ENCODE measurements around the gene WASHC2A.
"Not testable (repeated sequence)": the region's sequence is repeated elsewhere in the genome, so short reads cannot be mapped to it uniquely, and the experiment has no call there.

Gene WASHC2A

DNA sequence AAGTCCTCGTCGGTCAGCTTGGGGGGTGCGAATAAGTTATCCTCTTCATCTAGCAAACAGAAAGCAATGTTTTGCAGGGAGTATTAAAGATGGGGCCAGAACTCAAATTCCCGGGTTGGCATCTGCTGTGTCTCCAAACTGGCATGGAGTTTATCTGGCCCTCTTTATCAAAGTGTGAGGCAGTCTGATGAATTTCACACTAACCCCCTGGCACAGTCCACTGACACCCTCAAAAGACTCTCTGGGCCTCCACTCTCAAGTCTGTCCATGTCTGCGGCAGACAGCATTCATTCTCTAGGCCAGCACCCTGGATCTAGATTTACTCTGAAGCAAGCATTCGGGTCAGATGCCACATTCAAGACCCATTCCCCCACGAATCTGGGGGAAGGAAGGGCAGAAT lies 6.2 kb upstream of the WASHC2A start:
- DNase-seq (ENCODE audit: low spot score), result not testable (repeated sequence)

DNA sequence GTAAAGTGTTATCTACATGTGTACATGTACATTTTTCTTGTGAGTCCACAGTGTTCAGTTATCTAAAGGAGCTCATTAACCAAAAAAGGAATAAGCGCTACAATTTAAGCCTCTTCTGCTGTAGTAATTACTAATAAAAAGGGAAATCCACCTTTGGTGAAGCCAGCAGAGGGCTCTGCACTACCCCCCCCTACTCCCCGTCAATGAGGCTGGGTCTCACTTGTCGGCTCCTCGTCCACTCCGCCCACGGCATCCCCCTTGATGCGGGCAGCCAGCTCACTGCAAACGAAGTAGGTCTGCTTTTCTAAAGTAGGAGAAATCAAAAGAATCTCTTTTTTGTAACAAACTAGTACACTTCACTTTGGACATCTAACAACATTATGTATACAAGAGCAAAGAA lies 4.7 kb upstream of the WASHC2A start:
- no peak for DNase-seq (ENCODE audit: low spot score)

DNA sequence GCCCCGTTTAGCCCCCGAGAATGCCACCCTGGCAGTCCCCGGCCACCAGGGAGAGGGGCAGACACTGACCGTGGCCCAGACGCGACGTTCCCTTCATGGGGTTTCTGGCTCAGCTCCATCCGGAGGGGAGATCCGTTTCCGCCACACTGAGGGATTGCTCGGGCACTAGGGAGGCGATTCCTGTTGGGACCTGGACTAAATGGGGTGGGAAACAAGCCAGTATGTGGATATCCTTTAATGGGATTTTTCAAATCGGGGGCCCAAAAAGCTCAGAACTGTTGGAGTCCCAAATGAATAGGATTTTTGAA lies 552 bp downstream of the WASHC2A start:
- not testable (repeated sequence) for DNase-seq (ENCODE audit: low spot score)

DNA sequence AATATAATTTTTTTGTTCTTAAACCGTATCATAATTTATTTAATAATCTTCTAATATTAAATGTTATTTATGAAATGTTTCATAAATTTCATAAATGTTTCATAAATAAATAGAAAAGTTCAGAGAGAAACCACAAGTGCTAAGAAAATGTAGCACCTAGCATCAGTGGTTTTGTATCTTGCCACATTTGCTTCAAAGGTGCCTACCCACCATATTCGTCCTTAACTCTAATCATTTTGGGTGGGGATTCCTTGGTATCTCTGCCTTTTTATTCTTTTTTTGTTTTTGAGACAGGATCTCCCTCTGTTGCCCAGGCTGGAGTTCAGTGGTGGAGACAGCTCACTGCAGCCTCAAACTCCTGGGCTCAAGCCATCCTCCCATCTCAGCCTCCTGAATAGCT lies 7.4 kb downstream of the WASHC2A start:
- not testable (repeated sequence) for DNase-seq (ENCODE audit: low spot score)

DNA sequence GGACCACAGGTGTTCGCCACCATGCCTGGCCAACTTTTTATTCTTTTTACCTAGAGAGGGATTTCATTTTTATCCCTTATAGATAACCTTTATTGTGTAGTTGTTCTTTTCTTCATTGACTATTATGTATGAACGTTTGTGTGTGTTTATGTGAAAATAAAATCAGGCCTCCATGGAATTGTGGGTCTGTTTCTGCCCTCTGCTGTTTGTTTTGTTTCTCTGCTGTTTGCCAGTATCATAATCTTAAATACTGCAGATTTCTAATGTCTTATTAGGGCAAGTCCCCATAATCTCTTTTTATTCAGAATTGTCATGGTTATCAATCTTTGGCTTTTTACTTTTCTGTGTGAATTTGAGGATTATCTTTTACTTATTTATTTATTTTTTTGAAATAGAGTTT lies 7.8 kb downstream of the WASHC2A start:
- DNase-seq (ENCODE audit: low spot score), result not testable (repeated sequence)

DNA sequence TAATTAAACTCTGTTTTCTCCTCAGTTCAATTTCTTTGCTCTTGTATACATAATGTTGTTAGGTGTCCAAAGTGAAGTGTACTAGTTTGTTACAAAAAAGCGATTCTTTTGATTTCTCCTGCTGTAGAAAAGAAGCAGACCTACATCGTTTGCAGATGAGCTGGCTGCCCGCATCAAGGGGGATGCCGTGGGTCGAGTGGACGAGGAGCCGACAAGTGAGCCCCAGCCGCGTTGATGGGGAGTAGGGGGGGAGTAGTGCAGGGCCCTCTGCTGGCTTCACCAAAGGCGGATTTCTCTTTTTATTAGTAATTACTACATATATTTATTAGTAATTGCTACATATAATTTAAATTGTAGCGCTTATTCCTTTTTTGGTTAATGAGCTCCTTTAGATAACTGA lies 23.6 kb downstream of the WASHC2A start:
- DNase-seq (ENCODE audit: low spot score), result not testable (repeated sequence)

DNA sequence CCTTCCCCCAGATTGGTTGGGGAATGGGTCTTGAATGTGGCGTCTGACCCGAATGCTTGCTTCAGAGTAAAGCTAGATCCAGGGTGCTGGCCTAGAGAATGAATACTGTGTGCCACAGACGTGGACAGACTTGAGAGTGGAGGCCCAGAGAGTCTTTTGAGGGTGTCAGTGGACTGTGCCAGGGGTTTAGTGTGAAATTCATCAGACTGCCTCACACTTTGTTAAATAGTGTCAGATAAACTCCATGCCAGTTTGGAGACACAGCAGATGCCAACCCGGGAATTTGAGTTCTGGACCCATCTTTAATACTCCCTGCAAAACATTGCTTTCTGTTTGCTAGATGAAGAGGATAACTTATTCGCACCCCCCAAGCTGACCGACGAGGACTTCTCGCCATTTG lies 25.2 kb downstream of the WASHC2A start:
- DNase-seq (ENCODE audit: low spot score), result not testable (repeated sequence)

DNA sequence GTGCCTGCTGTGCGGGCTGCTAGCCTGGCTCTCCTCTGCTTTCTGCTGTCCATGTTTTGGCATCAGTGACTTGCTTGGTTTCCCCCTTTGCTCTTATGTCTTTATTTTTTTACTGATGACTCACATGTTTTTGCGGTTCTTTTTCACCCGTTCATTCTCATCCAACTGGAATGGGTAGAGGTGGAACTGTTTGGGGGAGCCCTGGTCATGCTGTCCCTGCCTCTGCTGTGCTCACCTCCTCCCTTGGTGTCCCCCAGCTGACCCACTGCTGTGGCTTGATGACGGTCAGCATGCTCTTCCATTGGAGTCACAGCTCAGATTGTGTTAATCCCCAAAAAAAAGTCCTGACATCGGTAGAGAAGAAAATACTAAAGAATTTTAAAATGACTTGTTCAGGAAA lies 26.9 kb downstream of the WASHC2A start:
- DNase-seq (ENCODE audit: low spot score), result not testable (repeated sequence)

DNA sequence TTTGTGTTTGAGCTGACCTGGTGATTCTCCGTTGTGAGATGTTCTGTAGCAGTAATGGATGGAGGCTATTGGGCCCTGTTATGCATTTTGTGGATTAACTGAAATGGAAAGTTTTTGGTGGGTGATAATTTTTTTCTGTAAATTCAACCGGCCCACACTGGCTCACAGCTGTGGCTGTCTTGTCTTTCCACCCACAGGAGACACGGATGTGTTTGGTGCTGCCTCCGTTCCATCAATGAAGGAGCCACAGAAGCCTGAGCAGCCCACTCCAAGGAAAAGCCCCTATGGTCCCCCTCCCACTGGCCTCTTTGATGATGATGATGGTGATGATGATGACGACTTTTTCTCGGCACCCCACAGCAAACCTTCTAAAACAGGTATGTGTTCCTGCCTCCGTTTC lies 27.6 kb downstream of the WASHC2A start:
- DNase-seq (ENCODE audit: low spot score), result not testable (repeated sequence)

DNA sequence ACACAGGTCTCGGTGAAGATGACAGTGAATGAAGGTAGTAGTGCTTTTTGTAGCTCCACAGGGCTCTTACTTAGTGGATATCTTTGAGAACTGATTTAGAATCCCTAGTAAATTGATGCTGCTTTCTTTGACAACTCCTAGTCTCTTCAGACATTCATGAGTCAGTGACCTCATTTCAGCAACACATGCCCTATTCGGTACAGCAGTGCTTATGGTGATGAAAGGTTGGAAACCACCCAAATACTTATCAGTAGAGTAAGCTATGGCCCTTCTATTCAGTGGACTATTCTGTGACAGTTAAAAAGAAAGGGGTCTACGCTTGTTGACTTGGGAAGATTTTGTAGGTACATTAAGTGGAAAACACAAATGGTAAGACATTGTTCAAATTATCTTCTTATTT lies 29.0 kb downstream of the WASHC2A start:
- DNase-seq (ENCODE audit: low spot score), result not testable (repeated sequence)

DNA sequence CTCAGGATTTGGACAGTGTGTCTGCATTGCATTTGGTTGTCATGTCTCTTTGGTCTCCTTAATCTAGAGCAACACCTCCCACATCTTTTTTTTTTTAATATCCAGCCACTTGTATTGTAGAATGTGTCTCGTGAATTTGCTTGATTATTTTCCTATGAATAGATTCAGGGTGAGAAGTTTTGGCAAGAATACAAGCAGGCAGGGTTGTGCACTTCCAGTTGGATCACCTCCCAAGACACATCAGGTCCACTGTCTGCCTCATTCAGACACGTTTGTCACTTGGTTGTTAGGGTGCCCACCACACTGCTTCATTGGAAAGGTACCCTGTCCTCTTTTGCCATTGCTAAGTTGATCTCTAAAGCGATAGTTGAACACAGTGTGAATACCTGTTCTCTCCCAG lies 30.9 kb downstream of the WASHC2A start:
- not testable (repeated sequence) for DNase-seq (ENCODE audit: low spot score)

DNA sequence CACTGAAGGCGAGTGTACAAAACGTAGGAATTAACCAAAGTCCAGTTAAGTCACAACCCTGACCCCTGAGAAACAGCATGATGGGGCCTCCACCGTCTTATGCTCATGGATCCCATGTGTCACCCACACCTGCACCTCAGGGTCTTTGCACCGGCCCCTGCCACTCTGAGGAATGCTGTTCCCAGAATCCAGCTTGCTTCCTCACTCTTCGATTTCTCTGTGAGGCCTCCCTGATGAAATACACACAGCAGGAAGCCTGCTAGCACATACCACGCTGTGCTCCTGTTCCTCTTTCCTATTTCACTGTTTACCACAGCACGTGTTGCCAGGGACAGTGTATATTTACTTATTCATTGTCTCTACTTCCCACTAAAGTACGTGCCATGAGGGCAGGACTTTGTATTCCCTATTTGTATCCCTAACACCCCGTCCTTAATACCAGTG lies 33.4 kb downstream of the WASHC2A start:
- DNase-seq (ENCODE audit: low spot score), result not testable (repeated sequence)

DNA sequence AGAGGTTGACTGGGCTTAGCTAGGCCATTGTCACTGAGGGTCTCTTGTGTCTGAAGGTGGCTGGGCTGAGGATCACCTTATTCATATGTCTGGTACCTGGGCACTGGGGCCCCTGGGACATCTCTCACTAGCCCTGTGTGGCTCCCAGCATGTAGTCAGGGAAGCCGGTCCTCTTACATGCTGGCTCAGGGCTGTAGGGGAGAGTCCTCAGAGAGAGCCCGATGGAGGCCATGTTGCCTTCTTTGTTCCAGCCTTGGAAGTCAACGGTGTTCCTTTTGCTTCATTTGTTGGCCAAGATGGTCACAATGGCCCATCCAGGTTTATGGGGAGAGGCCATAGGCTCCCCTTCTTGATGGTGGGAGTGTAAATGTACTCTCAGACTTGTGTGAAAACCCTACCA lies 34.0 kb downstream of the WASHC2A start:
- DNase-seq (ENCODE audit: low spot score), result not testable (repeated sequence)

DNA sequence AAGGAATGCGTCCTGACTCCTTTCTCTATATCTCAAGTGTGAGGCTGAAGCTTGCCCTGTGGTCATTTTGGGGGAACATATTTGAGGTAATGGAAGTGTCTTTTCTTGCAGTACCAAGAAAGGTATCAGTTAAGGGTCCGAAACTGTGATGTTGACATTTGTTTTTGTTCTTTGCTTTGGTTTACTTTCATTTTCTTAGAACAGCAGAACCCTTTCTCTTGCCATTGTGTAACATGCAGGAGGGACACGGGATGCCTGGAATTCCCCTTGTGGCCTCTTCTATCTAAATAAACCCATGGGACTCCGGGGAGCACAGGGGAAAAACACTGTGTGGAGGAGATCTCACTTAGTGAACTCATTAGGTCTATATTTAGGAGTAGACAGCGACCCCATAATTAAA lies 34.5 kb downstream of the WASHC2A start:
- DNase-seq (ENCODE audit: low spot score), result not testable (repeated sequence)

DNA sequence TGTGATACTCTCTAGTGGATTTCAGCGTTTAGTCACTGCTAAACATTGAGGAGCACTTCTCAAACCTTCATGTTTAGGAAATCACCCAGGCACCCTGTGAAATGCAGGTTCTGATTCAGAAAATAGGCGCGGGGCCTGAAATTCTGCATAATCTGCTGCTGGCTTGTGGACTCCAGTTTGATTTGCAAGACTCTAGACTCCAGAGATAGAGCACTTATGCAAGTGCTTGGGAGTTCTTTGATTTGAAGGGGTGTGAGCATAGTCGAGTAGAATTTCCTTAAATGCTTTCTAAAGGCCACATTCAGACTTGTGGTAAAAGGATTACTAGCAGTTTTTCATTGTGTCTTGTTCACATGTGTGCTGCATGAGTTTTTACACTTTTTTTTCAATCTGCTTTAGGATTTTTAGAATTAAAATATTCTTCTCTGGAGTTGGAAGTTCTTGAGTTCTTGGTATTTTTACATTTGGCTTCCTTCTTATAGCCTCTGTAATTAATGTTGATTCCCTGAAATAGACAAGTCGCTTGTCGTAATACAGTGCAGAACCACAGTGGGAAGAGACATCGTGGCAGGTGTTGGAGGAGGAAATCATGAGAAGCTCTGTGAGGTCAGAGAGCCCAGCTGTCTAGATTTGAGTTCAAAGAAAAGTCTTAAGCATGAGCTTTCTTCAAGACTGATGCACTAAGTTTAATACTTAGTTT lies 41.4 kb downstream of the WASHC2A start:
- not testable (repeated sequence) for DNase-seq (ENCODE audit: low spot score)

DNA sequence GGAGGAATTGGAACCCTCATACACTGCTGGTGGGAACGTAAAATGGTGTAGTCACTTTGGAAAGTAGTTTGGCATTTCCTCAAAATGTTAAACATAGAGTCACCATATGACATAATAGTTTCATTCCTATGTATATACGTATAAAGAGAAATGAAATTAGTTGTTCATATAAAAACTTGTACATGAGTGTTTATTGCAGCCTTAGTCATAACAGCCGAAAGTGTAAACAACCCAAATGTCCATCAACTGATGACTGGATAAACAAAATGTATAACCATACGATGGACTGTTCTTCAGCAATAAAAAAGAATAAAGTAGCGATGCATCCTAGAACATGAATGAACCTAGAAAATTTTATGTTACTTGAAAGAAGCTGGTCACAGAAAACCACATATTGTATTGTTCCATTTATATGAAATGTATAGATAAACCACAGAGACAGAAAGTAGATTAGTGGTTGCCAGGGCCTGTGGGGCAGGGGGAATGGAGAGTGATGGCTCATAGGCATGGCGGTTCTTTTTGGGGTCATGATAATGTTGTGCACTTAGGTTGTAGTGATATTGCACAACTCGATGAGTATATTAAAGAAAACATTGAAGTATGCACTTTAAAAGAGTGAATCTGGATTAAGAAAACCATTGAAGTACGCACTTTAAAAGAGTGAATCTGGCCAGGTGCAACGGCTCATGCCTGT lies 44.8 kb downstream of the WASHC2A start:
- DNase-seq (ENCODE audit: low spot score), result not testable (repeated sequence)

DNA sequence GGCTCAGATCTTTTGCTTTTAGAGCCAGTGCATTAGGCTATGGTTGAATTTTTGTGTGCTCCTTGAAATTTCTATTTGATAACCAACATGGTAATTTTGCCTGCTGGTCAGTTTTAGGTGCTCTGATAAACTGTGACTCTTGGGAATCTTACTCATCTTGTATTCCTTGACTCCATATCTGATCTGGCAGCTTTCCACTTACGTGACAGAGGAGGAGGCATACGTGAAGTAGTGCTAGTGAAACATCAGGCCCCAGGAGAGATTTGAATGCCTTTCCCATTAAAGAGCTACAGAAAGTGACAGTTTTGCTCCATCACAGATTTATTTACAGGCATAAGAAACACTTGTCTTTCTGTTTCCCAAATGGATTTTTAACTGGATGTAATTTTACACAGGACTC lies 59.0 kb downstream of the WASHC2A start:
- DNase-seq (ENCODE audit: low spot score), result not testable (repeated sequence)

DNA sequence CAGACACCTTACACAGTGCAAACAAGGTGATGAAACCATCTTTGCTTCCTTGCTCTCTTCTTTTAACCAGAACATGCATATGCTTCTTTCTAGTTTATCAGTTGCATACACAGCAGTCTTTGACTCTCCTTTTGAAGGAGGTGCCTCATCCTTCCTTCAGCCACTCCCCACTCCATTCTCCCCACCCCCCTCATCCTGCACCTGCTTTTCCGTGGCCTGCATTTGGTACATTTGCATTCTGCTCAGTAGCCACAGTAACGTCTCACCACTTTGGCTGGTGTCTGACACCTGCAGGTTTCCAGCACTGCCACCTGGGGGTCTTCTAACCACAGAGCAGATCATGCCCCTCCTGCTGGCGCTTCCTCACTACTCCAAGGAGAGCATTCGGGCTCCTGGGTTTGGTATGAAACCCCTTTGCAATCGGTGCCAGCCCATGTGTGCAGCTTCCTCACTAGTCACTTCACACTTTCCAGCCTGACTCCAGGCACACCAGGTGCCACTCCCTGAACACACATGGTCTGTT lies 60.1 kb downstream of the WASHC2A start:
- not testable (repeated sequence) for DNase-seq (ENCODE audit: low spot score)

DNA sequence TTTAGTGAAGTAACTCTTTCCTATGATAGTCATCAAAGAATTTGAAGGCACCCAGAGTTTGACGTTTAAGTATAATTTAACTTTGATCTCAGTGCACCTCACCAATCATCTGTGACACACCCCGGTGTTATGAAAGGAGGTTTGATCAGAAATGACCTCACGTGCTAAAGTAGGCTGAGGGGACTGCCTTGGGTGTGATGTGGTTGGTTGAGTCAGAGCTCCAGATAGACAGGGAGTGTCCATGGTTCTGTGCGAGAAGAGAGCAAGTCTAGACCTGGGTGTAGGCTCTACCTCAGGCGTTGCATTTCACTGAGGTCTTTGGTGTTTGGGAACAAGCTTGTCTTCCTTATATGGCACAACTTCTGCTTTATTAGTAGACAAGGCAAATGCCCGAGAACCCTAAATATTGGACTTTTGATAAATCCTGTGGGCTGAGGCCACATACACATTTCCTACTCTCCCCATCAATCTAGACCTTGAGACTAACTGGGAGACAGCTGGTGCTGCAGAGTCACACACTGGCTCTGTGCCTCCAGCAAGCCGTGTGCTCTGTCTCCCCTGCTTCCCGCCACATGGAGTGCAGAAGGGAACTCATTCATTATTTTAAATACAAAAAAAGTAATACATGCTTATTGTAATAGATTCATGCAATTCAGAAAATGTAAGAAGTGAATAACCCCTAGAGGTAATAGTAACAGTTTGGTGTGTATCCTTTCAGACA lies 63.7 kb downstream of the WASHC2A start:
- not testable (repeated sequence) for DNase-seq (ENCODE audit: low spot score)

DNA sequence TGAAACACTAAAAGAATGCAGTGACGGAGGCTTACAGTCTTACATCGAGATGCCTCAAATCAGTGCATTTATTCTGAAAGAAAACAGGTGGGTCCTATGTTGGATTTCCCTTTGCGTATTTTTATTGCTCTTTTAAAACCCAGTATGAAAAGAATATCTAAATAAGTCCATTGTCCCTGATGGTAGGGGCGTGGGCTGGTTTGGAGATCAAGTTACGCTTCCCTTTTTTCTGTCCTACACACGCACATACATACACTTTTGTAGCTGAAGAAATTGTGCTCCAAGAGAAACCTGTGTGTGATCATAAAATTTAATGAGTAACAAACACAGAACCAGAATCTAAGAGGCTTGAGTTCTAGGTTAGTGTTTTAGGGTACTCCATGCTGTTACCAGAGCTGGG lies 64.6 kb downstream of the WASHC2A start:
- not testable (repeated sequence) for DNase-seq (ENCODE audit: low spot score)

DNA sequence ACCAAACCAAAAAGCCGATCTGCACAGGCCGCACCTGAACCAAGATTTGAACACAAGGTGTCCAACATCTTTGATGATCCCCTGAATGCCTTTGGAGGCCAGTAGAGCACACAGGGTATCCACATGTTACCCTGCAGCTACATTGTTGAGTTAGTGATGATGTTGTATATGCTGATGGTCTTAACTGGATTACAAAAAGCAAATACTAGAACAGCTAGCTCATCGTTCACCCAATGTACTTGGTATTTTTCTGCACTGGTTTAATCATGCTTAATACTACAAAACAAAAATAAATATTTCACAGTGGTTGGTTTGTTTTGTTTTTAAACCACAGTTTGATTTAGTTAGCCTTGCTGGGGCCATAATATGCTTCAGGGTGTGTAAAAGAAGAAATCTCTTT lies 65.1 kb downstream of the WASHC2A start:
- DNase-seq (ENCODE audit: low spot score), result not testable (repeated sequence)

DNA sequence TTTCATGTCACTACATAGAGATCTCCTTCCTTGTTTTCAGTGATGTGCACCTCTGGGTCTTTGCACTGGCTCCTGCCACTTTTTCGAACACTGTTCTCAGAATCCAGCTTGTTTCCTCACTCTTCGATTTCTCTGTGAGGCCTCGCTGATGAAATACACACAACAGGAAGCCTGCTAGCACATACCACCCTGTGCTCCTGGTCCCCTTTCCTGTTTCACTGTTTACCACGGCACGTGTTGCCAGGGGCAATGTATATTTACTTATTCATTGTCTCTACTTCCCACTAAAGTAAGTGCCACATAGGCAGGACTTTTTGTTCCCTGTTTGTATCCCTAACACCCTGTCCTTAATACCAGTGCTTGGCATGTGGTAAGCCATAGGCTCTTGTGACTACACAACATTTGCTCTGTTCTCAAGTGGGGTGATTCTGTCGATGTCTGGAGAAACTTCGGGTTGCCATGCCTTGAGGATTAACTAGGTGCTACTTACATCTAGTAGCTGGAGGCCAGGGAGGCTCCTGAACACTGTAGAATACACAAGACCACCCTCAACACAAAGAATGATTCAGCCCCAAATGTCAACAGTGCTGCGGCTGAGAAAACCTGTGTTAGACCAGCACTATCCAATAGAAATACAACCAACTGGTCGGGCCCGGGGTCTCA lies 75.9 kb downstream of the WASHC2A start:
- not testable (repeated sequence) for DNase-seq (ENCODE audit: low spot score)

All from kidney capillary endothelial cell (primary cell).